Natural killer cell (primary cell): ENCODE data around the gene NSRP1. TPM values are rescaled to one million over a fixed set of nuclear protein-coding genes. Genes with fewer than 3 reads are reported as not detected.

Experiments
- ATAC-seq, 3 donors: fragments of 150-1000 bp in 2 of 3; fragments of 200-7000 bp in 1 of 3; cut with Tn5 transposase; 1 replicate in 1 of 3; 2 replicates in 2 of 3; pipeline ENCODE4 v1.10.0; 2021; ENCODE audit warnings: mild to moderate bottlenecking in 2 of 3, moderate library complexity in 2 of 3
- DNase-seq, 2 donors: peaks; one replicate each; pipeline versions ENCODE4 v3.0.0 to v3.0.0-alpha.2; 2013 to 2021; ENCODE audit warnings: mixed read lengths in 1 of 2
- H3K27ac ChIP-seq: one replicate; pipeline ENCODE4 v1.5.1; 2013; ENCODE audit warnings: mild to moderate bottlenecking, low read length
- H3K27me3 ChIP-seq: one replicate; pipeline ENCODE4 v1.6.1; 2013; ENCODE audit warnings: low read length; ENCODE audit not compliant: control insufficient read depth, insufficient read depth
- H3K36me3 ChIP-seq: one replicate; pipeline ENCODE4 v1.6.1; 2013; ENCODE audit warnings: low read length; ENCODE audit not compliant: control insufficient read depth, insufficient read depth
- H3K4me1 ChIP-seq: one replicate; pipeline ENCODE4 v1.6.1; 2013; ENCODE audit warnings: low read length; ENCODE audit not compliant: control insufficient read depth, insufficient read depth
- H3K4me3 ChIP-seq: one replicate; pipeline ENCODE4 v1.5.1; 2013; ENCODE audit warnings: low read length
- H3K9me3 ChIP-seq: one replicate; pipeline ENCODE4 v1.6.1; 2013; ENCODE audit warnings: low read length; ENCODE audit not compliant: control insufficient read depth, insufficient read depth
- H3K27ac Mint-ChIP-seq, 2 donors: one replicate each; pipeline ENCODE4 v1.8.0; 2022; ENCODE audit warnings: mild to moderate bottlenecking in 2 of 2, mixed read lengths in 2 of 2, moderate library complexity in 1 of 2
- H3K27me3 Mint-ChIP-seq, 2 donors: one replicate each; pipeline ENCODE4 v1.8.0; 2022; ENCODE audit warnings: low read depth in 2 of 2, mixed read lengths in 2 of 2
- H3K36me3 Mint-ChIP-seq: one replicate; pipeline ENCODE4 v1.8.0; 2022; ENCODE audit warnings: mixed read lengths
- H3K4me1 Mint-ChIP-seq, 2 donors: one replicate each; pipeline ENCODE4 v1.8.0; 2022; ENCODE audit warnings: mixed read lengths in 2 of 2
- H3K4me3 Mint-ChIP-seq: one replicate; pipeline ENCODE4 v1.8.0; 2022; ENCODE audit warnings: mild to moderate bottlenecking, moderate library complexity, mixed read lengths
- H3K9me3 Mint-ChIP-seq, 2 donors: one replicate each; pipeline ENCODE4 v1.8.0; 2022; ENCODE audit warnings: mixed read lengths in 2 of 2
- WGBS: methylation state at CpG from one replicate; pipeline ENCODE4 v1.1.7; 2013; ENCODE audit warnings: missing lambda C conversion rate; ENCODE audit not compliant: insufficient coverage; 5-methylcytosine and 5-hydroxymethylcytosine counted together
- intact Hi-C: fragments of 100-400 bp; cut with micrococcal nuclease; formaldehyde crosslinking; loops from one replicate; pipeline ENCODE4 v1.14.2; 2022
- total RNA-seq, 4 donors: library from RNA; stranded (reverse); fragments of 120-200 nt in 1 of 4; gene quantifications; one replicate each; pipeline versions ENCODE4 v1.2.3 to v1.2.4, GENCODE V29; 2013 to 2022
- TF ChIP-seq, protein P1 (sequence below): fragments of 200-600 bp; IDR thresholded peaks from one replicate; pipeline ENCODE4 v1.8.0; 2022; ENCODE audit warnings: antibody characterized with exemption

NSRP1 gene
- total RNA-seq, 3 donors from 2014 or later (not counting 1 experiment from before 2014, with no cell fraction given) = 27.0 to 33.7 (median 29.7) TPM

DNA sequence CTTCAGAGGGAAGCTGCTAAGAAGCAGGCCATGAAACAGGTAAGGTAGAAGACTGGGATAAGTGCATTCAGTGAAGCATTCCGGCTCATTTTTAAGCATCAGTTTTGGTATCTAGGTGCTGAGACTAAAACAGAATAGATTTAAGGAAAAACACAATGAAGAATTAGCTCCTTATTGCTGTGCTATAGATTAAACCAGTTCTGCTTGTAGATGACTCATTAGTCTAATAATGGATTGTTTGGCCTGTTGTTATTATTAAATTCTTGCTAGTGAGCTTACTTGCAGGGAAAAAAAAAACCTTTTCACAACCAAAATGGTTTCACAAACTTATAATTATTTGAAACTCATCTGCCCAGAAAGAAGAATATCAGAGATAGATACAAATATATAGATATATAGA, 55.9 kb downstream of the NSRP1 start:
- H3K4me3 ChIP-seq = no peak overlapping the region
- Mint-ChIP-seq H3K36me3 (no peaks in the 10 kb centered on the region), H3K4me3 (no peak overlapping the region), H3K27ac (no peak overlapping the region), H3K27me3 (no peaks in the 10 kb centered on the region), H3K4me1 (peaks cover 17 to 34% of the 10 kb centered on the region in 2 donors), H3K9me3 (no peaks in the 10 kb centered on the region)
- no peaks in the 10 kb centered on the region for H3K27me3 ChIP-seq
- intact Hi-C loops = no loop called here
- no peaks in the 10 kb centered on the region for H3K9me3 ChIP-seq
- H3K27ac ChIP-seq = no peak overlapping the region
- no peaks in the 10 kb centered on the region for H3K4me1 ChIP-seq
- ATAC-seq (no peak), DNase-seq (no peak)
- TF ChIP-seq, protein P1, sequence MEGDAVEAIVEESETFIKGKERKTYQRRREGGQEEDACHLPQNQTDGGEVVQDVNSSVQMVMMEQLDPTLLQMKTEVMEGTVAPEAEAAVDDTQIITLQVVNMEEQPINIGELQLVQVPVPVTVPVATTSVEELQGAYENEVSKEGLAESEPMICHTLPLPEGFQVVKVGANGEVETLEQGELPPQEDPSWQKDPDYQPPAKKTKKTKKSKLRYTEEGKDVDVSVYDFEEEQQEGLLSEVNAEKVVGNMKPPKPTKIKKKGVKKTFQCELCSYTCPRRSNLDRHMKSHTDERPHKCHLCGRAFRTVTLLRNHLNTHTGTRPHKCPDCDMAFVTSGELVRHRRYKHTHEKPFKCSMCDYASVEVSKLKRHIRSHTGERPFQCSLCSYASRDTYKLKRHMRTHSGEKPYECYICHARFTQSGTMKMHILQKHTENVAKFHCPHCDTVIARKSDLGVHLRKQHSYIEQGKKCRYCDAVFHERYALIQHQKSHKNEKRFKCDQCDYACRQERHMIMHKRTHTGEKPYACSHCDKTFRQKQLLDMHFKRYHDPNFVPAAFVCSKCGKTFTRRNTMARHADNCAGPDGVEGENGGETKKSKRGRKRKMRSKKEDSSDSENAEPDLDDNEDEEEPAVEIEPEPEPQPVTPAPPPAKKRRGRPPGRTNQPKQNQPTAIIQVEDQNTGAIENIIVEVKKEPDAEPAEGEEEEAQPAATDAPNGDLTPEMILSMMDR = no peak
- 100% methylated on average over 1 of the region's 1 CpG for WGBS
- H3K36me3 ChIP-seq = peaks cover 15% of the 10 kb centered on the region

DNA sequence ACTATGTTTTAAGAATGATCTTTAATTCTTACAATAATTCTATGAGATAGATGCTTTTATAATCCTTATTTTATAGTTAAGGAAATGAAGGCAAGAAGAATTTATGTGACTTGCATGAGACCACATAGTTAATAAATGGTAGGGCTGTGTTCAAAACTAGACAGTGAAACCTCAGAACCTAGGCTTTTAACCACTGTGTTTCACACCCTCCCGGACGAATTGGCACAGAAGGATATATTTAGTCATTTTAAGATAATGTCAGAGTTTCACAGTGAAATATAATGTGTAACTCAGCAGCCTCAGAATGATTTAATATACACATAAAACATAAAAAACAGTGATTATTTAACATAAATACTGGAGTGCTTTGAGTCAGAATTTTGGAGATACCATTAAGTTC, 57.0 kb downstream of the NSRP1 start:
- TF ChIP-seq, protein P1 = no peak
- WGBS = 10% methylated on average over 2 of the region's 2 CpGs
- no peak overlapping the region for H3K4me3 ChIP-seq
- no peaks in the 10 kb centered on the region for H3K27me3 ChIP-seq
- peak; percentile 52 to 86 (median 71) for ATAC-seq
- Mint-ChIP-seq H3K36me3 (no peaks in the 10 kb centered on the region), H3K4me3 (no peak overlapping the region), H3K4me1 (peaks cover 17 to 34% of the 10 kb centered on the region in 2 donors), H3K27ac (peak overlapping the region; percentile 10 to 61), H3K27me3 (no peaks in the 10 kb centered on the region), H3K9me3 (no peaks in the 10 kb centered on the region)
- no peaks in the 10 kb centered on the region for H3K4me1 ChIP-seq
- H3K27ac ChIP-seq = no peak overlapping the region
- DNase-seq = no peak
- intact Hi-C loops = no loop called here
- H3K9me3 ChIP-seq = no peaks in the 10 kb centered on the region
- peaks cover 22% of the 10 kb centered on the region for H3K36me3 ChIP-seq

DNA sequence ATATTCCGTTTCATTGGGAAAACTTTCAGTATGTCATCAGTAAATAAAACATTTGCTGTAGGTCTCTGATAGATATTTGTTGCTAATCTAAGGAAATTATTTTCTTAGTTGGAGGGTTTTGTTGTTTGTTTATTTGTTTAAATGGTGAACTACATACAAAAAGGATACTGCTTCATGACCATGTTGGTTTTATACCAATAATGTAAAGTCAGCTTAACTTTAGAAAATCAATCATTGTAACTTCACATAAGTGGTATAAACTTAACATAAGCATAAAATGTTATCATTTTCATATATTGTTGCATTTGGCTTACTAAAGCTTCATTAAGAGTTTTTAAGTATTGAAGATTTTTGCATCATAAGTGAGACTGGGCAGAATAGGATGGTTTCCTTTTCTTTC, 57.9 kb downstream of the NSRP1 start:
- H3K36me3 ChIP-seq = peaks cover 27% of the 10 kb centered on the region

More for the DNA sequence above, 57.9 kb downstream of the NSRP1 start:
- TF ChIP-seq, protein P1 = no peak
- WGBS = 89% methylated on average over 1 of the region's 1 CpG
- H3K4me1 Mint-ChIP-seq = peaks cover 12 to 29% of the 10 kb centered on the region in 2 donors
- no peaks in the 10 kb centered on the region for H3K27me3 ChIP-seq
- ATAC-seq = no peak
- intact Hi-C loops = no loop called here
- no peaks in the 10 kb centered on the region for H3K9me3 ChIP-seq
- H3K27ac Mint-ChIP-seq = peak overlapping the region; percentile 10 to 61
- no peaks in the 10 kb centered on the region for H3K36me3 Mint-ChIP-seq
- H3K4me1 ChIP-seq = no peaks in the 10 kb centered on the region
- H3K9me3 Mint-ChIP-seq = no peaks in the 10 kb centered on the region
- H3K27me3 Mint-ChIP-seq = no peaks in the 10 kb centered on the region
- no peak for DNase-seq
- H3K4me3 Mint-ChIP-seq = peak overlapping the region; percentile 32
- no peak overlapping the region for H3K4me3 ChIP-seq
- H3K27ac ChIP-seq = no peak overlapping the region
